H9 (cell line): ENCODE data around the gene COA8. TPM values are rescaled to one million over a fixed set of nuclear protein-coding genes. Genes with fewer than 3 reads are reported as not detected.

Source experiments
- DNase-seq: peaks from one replicate; pipeline ENCODE4 v3.0.0-alpha.2; 2017
- H2AFZ ChIP-seq: one replicate; pipeline ENCODE4 v1.6.1; 2013; ENCODE audit warnings: mild to moderate bottlenecking, low read length, control low read depth, moderate library complexity
- H2AK5ac ChIP-seq: 2 replicates; pipeline ENCODE4 v1.6.1; 2013; ENCODE audit warnings: low read length, control low read depth, mixed read lengths; ENCODE audit not compliant: insufficient read length
- H2BK120ac ChIP-seq: one replicate; pipeline ENCODE4 v1.6.1; 2013; ENCODE audit warnings: low read depth, mild to moderate bottlenecking, low read length, control low read depth, inconsistent platforms; ENCODE audit not compliant: poor library complexity, severe bottlenecking
- H2BK12ac ChIP-seq: 2 replicates; pipeline ENCODE4 v1.6.1; 2013; ENCODE audit warnings: low read length, control low read depth, mixed read lengths, low read depth; ENCODE audit not compliant: insufficient read length
- H2BK15ac ChIP-seq: 2 replicates; pipeline ENCODE4 v1.6.1; 2013; ENCODE audit warnings: low read depth, low read length, control low read depth
- H2BK20ac ChIP-seq: one replicate; pipeline ENCODE4 v1.6.1; 2013; ENCODE audit warnings: low read depth, mild to moderate bottlenecking, low read length, control low read depth, inconsistent platforms; ENCODE audit not compliant: poor library complexity, severe bottlenecking
- H2BK5ac ChIP-seq: 2 replicates; pipeline ENCODE4 v1.6.1; 2013; ENCODE audit warnings: low read length, control low read depth, mixed read lengths; ENCODE audit not compliant: insufficient read length
- H3K14ac ChIP-seq: 2 replicates; pipeline ENCODE4 v1.6.1; 2013; ENCODE audit warnings: low read length, control low read depth; ENCODE audit not compliant: insufficient read depth
- H3K18ac ChIP-seq: 2 replicates; pipeline ENCODE4 v1.6.1; 2013; ENCODE audit warnings: low read depth, mild to moderate bottlenecking, mixed read lengths, low read length, control low read depth; ENCODE audit not compliant: insufficient read length
- H3K23ac ChIP-seq: 2 replicates; pipeline ENCODE4 v1.6.1; 2013; ENCODE audit warnings: low read length, control low read depth, mixed read lengths, low read depth; ENCODE audit not compliant: insufficient read length
- H3K23me2 ChIP-seq: 2 replicates; pipeline ENCODE4 v1.6.1; 2013; ENCODE audit warnings: low read depth, mild to moderate bottlenecking, mixed read lengths, low read length, control low read depth; ENCODE audit not compliant: insufficient read length, poor library complexity, severe bottlenecking
- H3K27ac ChIP-seq: 2 replicates; pipeline ENCODE4 v1.5.1; 2013; ENCODE audit warnings: low read length, control low read depth, mixed read lengths, low read depth; ENCODE audit not compliant: insufficient read length
- H3K27me3 ChIP-seq: 2 replicates; pipeline ENCODE4 v1.6.1; 2013; ENCODE audit warnings: low read length, control low read depth, inconsistent platforms; ENCODE audit not compliant: insufficient read depth
- H3K4ac ChIP-seq: 2 replicates; pipeline ENCODE4 v1.6.1; 2013; ENCODE audit warnings: low read depth, mild to moderate bottlenecking, control low read depth, inconsistent platforms, low read length, moderate library complexity
- H3K4me1 ChIP-seq: 2 replicates; pipeline ENCODE4 v1.6.1; 2013; ENCODE audit warnings: low read length, control low read depth, inconsistent platforms; ENCODE audit not compliant: insufficient read depth
- H3K4me2 ChIP-seq: 2 replicates; pipeline ENCODE4 v1.6.1; 2013; ENCODE audit warnings: low read length, control low read depth, mixed read lengths; ENCODE audit not compliant: insufficient read length, insufficient read depth
- H3K56ac ChIP-seq: 2 replicates; pipeline ENCODE4 v1.6.1; 2013; ENCODE audit warnings: low read depth, mild to moderate bottlenecking, mixed read lengths, low read length, control low read depth; ENCODE audit not compliant: insufficient read length
- H3K79me1 ChIP-seq: 2 replicates; pipeline ENCODE4 v1.6.1; 2013; ENCODE audit warnings: low read depth, mild to moderate bottlenecking, moderate library complexity, low read length, control low read depth, inconsistent platforms; ENCODE audit not compliant: insufficient read depth, poor library complexity, severe bottlenecking
- H3K79me2 ChIP-seq: 2 replicates; pipeline ENCODE4 v1.6.1; 2013; ENCODE audit warnings: low read length, control low read depth, inconsistent platforms; ENCODE audit not compliant: insufficient read depth
- H3K9ac ChIP-seq: 2 replicates; pipeline ENCODE4 v1.6.1; 2013; ENCODE audit warnings: low read length, control low read depth, mixed read lengths; ENCODE audit not compliant: insufficient read length; ENCODE audit errors: extremely low read depth
- H3K9me3 ChIP-seq: one replicate; pipeline ENCODE4 v1.6.1; 2013; ENCODE audit warnings: low read depth, low read length, inconsistent platforms; ENCODE audit not compliant: control insufficient read depth
- H3T11ph ChIP-seq: one replicate; pipeline ENCODE4 v1.6.1; 2013; ENCODE audit warnings: mild to moderate bottlenecking, low read length, control low read depth, inconsistent platforms
- H4K20me1 ChIP-seq: one replicate; pipeline ENCODE4 v1.6.1; 2013; ENCODE audit not compliant: control insufficient read depth, insufficient read length, insufficient read depth
- H4K5ac ChIP-seq: 2 replicates; pipeline ENCODE4 v1.6.1; 2013; ENCODE audit warnings: low read depth, mild to moderate bottlenecking, mixed read lengths, low read length, control low read depth; ENCODE audit not compliant: insufficient read length
- H4K8ac ChIP-seq: replicated peaks from 2 replicates; pipeline ENCODE4 v1.6.1; 2013; ENCODE audit warnings: low read length, control low read depth, mixed read lengths, low read depth; ENCODE audit not compliant: insufficient read length
- H4K91ac ChIP-seq: 2 replicates; pipeline ENCODE4 v1.6.1; 2013; ENCODE audit warnings: low read depth, mild to moderate bottlenecking, moderate library complexity, mixed read lengths, low read length, control low read depth; ENCODE audit not compliant: insufficient read length
- H3K27ac Mint-ChIP-seq, 3 experiments: 2 replicates in 2 of 3; 3 replicates in 1 of 3; pipeline ENCODE4 v1.8.0; 2020 to 2021; ENCODE audit warnings: mixed read lengths in 3 of 3, mild to moderate bottlenecking in 1 of 3, moderate library complexity in 1 of 3
- H3K27me3 Mint-ChIP-seq: 2 replicates; pipeline ENCODE4 v1.8.0; 2021; ENCODE audit warnings: low read depth, mild to moderate bottlenecking, moderate library complexity, mixed read lengths
- H3K36me3 Mint-ChIP-seq, 3 experiments: 2 replicates in 2 of 3; 3 replicates in 1 of 3; pipeline ENCODE4 v1.8.0; 2020 to 2021; ENCODE audit warnings: low read depth in 3 of 3, mixed read lengths in 3 of 3; ENCODE audit not compliant: insufficient read depth in 1 of 3
- H3K4me1 Mint-ChIP-seq, 2 experiments: 2 replicates each; pipeline ENCODE4 v1.8.0; 2020; ENCODE audit warnings: mixed read lengths in 2 of 2
- H3K4me3 Mint-ChIP-seq, 2 experiments: 2 replicates in 1 of 2; 3 replicates in 1 of 2; pipeline ENCODE4 v1.8.0; 2020 to 2021; ENCODE audit warnings: mild to moderate bottlenecking in 2 of 2, mixed read lengths in 2 of 2, moderate library complexity in 1 of 2
- H3K9me3 Mint-ChIP-seq, 2 experiments: 2 replicates in 1 of 2; 3 replicates in 1 of 2; pipeline ENCODE4 v1.8.0; 2020; ENCODE audit warnings: mild to moderate bottlenecking in 2 of 2, mixed read lengths in 2 of 2, moderate library complexity in 1 of 2
- CTCF ChIP-seq: fragments of 200-600 bp; sonication (generic); conservative IDR thresholded peaks from 3 replicates; pipeline ENCODE4 v1.8.0; 2021; ENCODE audit warnings: antibody characterized with exemption, mild to moderate bottlenecking
- whole genome bisulfite sequencing: extraction: QIAGEN DNeasy Blood & Tissue Kit; methylation state at CpG from one replicate; pipeline ENCODE4 v1.1.7; 2013; ENCODE audit warnings: missing lambda C conversion rate, low lambda C conversion rate, mixed read lengths; ENCODE audit not compliant: insufficient read length; ENCODE audit errors: extremely low coverage; 5-methylcytosine and 5-hydroxymethylcytosine counted together
- total RNA-seq: library from RNA; stranded (reverse); gene quantifications from 2 replicates; pipeline ENCODE4 v1.2.1, GENCODE V29; 2021

Gene COA8
- total RNA-seq, 1 experiment from 2014 or later: 45.5 TPM

DNA sequence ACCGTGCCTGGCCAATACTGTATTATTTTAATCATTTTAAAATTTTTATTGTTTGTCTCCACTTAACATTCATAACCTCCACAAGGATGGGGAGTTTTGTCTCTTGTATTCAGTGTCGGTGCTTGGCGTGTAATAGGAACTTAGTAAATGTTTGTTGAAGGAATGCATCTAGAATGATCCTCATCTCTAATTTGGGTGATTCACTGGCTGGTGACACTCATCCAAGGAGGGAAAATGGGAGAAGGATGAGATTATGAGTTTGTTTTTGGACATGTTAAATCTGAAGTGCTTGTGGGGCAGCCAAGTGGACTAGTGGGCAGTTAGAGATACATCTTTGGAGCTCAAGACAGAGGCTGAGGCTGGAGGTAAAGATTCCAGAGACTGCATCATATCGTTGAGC is 71.4 kb downstream of the COA8 start:
- peak overlapping the region in 2 of 3 experiments; percentile 68 to 70; a peak in 5 of 7 replicates for H3K27ac Mint-ChIP-seq
- Histone ChIP-seq H4K20me1 (no peaks in the 10 kb centered on the region), H3K14ac (no peak overlapping the region), H3T11ph (no peak overlapping the region), H3K9me3 (no peaks in the 10 kb centered on the region), H3K79me2 (peaks cover 54% of the 10 kb centered on the region; the same call in 1 of the 2 replicates), H2AK5ac (no peak overlapping the region), H3K79me1 (no peaks in the 10 kb centered on the region), H4K5ac (no peak overlapping the region), H3K4me1 (peaks cover 2% of the 10 kb centered on the region; the same call in 1 of the 2 replicates), H2BK20ac (no peak overlapping the region), H2BK120ac (no peak overlapping the region), H3K56ac (no peak overlapping the region), H3K4me2 (no peak overlapping the region), H3K4ac (no peak overlapping the region), H3K18ac (no peak overlapping the region), H3K27me3 (no peaks in the 10 kb centered on the region), H3K23me2 (peaks cover 3% of the 10 kb centered on the region), H2BK5ac (no peak overlapping the region), H2BK15ac (no peak overlapping the region), H3K23ac (no peak overlapping the region), H2AFZ (no peak overlapping the region), H4K8ac (no peak overlapping the region), H3K9ac (no peak overlapping the region), H2BK12ac (no peak overlapping the region), H3K27ac (no peak overlapping the region), H4K91ac (no peak overlapping the region)
- peaks cover 7 to 28% (median 21%) of the 10 kb centered on the region in 3 experiments; a peak in 5 of 7 replicates for H3K36me3 Mint-ChIP-seq
- WGBS: no CpG with 5 or more reads among the region's 4 CpGs
- no peak for DNase-seq
- peaks cover 22 to 24% of the 10 kb centered on the region in 2 experiments for H3K4me1 Mint-ChIP-seq
- TF ChIP-seq CTCF: no peak
- no peaks in the 10 kb centered on the region; a peak in 1 of 5 replicates for H3K9me3 Mint-ChIP-seq
- H3K4me3 Mint-ChIP-seq: no peak overlapping the region
- H3K27me3 Mint-ChIP-seq: no peaks in the 10 kb centered on the region
